GM19023 (cell line): Measurements from ENCODE around the gene RLN3.
"Not testable (repeated sequence)": the region's sequence is repeated elsewhere in the genome, so short reads cannot be mapped to it uniquely, and the experiment has no call there.

ENCODE experiments used
- ATAC-seq: cut with Tn5 transposase; IDR thresholded peaks from one replicate; pipeline ENCODE4 v1.9.1; 2021; ENCODE audit warnings: mild to moderate bottlenecking, moderate library complexity; ENCODE audit not compliant: unreplicated experiment

The RLN3 gene

GRCh38 chr19:14019100-14019499 lies 8.8 kb upstream of the RLN3 start:
- ATAC-seq: no peak

DNA sequence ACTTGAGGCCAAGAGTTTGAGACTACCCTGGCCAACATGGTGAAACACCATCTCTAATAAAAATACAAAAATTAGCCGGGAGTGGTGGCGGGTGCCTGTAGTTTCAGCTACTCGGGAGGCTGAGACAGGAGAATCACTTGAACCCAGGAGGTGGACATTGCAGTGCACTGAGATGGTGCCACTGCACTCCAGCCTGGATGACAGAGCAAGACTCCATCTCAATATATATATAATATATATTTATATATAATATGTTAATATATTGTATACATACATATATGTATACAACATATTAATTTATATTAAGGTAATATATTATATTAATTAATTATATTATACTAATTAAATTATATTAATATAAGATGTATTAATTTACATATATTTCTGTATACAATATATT lies 8.2 kb upstream of the RLN3 start:
- ATAC-seq: not testable (repeated sequence)

DNA sequence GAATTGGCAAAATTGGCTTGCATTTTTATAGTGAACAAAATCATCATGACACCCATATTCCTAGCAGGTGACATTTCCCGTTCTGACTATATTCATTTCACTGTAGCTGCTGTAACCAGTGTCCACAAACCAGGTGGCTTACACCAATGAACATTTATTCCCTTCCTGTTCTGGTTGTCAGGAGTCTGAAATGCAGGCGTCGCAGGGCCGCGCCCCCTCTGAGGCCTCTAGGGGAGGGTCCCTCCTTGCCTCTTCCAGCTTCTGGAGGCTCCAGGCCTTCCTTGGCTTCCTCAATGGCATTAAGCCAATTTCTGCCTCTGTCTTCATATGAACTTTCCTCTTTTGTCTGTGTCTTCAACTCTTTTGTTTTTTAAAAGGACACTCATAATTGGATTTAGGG lies 6.5 kb upstream of the RLN3 start:
- no peak for ATAC-seq

GRCh38 chr19:14022469-14022868 lies 5.5 kb upstream of the RLN3 start:
- no peak for ATAC-seq

DNA sequence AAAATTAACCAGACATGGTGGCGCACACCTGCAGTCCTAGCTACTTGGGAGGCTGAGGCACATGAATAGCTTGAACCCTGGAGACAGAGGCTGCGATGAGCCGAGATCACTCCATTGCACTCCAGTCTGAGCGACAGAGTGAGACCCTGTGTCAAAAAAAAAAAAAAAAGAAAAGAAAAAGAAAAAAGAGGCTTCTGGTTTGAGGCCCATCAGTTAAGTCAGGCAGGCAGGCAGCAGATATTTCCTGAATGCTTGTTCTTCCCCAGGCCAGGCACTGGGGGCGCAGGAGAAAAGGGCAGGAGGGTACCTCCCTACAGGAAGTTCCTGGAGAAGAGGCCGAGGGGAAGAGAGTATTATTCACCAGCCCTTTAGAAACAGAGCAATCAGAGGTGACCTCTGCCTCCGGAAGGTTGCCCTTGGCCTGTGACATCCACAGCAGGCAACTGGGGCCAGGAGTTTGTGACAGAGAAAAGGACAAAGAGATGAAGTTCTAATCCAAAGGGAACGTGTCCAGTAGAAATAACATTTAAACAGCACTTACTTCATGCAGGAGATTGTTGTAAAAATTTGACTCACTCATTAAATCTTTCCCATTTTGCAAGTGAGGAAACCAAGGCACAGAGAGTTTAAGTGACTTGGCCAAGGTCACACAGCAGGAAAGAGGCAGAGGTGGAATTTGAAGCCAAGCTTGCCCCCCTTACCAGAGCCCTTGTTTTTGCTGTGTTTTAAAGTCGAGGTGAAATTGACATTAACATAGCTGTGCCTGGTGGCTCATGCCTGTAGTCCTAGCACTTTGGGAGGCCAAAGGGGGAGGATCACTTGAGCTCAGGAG lies 4.3 kb upstream of the RLN3 start:
- ATAC-seq: no peak

- ATAC-seq: not testable (repeated sequence)
Observed at GRCh38 chr19:14026652-14027192, 1.2 kb upstream of the RLN3 start.

GRCh38 chr19:14028901-14029300 lies 953 bp downstream of the RLN3 start:
- no peak for ATAC-seq

GRCh38 chr19:14030997-14031718 lies 3.2 kb downstream of the RLN3 start:
- no peak for ATAC-seq

- ATAC-seq: peak; percentile 53
Observed at GRCh38 chr19:14031719-14032480, 4.0 kb downstream of the RLN3 start, which contains the start of gene IL27RA. TSS of gene IL27RA (plus strand) at chr19:14031762. CDS start at chr19:14031873, 111 bp downstream.

- no peak for ATAC-seq
Observed at GRCh38 chr19:14033946-14034345, 6.0 kb downstream of the RLN3 start.

GRCh38 chr19:14035159-14035558 lies 7.2 kb downstream of the RLN3 start:
- ATAC-seq: not testable (repeated sequence)

GRCh38 chr19:14035706-14036105 lies 7.8 kb downstream of the RLN3 start:
- no peak for ATAC-seq

GRCh38 chr19:14039181-14039580 lies 11.2 kb downstream of the RLN3 start:
- no peak for ATAC-seq

DNA sequence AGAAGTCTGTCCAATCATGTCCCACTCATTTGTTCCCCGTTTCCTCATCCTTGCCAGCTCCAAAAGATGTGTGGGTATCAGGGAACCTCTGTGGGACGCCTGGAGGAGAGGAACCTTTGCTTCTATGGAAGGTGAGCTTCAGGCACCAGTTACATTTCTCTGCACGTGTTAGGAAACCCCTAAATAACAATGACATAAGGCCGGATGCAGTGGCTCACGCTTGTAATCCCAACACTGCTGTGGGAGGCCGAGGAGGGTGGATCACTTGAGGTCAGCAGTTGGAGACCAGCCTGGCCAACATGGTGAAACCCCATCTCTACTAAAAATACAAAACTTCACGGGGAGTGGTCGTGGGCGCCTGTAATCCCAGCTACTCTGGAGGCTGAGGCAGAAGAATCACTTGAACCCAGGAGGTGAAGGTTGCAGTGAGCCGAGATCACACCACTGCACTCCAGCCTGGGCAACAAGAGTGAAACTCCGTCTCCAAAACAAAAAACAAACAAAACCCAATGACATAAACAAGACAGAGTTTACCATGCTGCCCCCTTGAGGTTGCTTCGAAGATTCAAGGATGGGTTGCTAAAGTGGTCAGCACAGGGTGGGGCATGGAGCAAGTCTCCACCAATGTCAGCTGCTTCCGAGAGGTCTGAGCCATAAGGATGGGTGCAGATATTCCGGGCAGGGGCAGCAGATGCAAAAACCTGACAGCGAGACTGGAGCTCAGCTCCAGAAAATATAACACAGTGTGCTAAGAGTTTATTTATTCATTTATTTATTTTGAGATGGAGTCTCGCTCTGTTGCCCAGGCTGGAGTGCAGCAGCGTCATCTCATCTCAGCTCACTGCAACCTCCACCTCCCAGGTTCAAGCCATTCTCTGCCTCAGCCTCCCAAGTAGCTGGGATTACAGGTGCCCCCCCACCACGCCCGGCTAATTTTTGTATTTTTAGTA lies 15.0 kb downstream of the RLN3 start:
- not testable (repeated sequence) for ATAC-seq

- not testable (repeated sequence) for ATAC-seq
Observed at GRCh38 chr19:14047866-14048265, 19.9 kb downstream of the RLN3 start.

- ATAC-seq: no peak
Observed at GRCh38 chr19:14048443-14049153, 20.6 kb downstream of the RLN3 start.

DNA sequence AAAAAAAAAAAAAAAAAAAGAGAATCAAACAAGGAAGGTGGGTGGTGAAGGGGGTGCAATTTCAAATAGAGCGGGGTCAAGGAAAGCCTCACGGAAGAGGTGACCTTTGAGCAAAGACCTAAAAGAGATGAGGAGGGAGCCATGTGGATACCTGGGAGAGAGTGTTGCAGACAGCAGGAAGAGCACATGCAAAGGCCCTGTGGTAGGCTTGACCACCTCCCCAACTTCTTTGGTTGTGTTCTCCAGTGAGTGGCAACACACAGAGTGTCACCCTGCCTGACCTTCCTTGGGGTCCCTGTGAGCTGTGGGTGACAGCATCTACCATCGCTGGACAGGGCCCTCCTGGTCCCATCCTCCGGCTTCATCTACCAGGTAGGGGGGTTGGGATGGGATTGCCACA lies 22.6 kb downstream of the RLN3 start:
- no peak for ATAC-seq

GRCh38 chr19:14050961-14051360 lies 23.0 kb downstream of the RLN3 start:
- ATAC-seq: not testable (repeated sequence)

GRCh38 chr19:14051980-14052379 lies 24.0 kb downstream of the RLN3 start:
- no peak for ATAC-seq
